T follicular helper cell (primary cell): Measurements from ENCODE around the gene TULP1.

ENCODE experiments used
- DNase-seq: peaks from one replicate; pipeline ENCODE4 v3.0.0-alpha.2; 2020; ENCODE audit warnings: low read depth

The TULP1 gene

DNA sequence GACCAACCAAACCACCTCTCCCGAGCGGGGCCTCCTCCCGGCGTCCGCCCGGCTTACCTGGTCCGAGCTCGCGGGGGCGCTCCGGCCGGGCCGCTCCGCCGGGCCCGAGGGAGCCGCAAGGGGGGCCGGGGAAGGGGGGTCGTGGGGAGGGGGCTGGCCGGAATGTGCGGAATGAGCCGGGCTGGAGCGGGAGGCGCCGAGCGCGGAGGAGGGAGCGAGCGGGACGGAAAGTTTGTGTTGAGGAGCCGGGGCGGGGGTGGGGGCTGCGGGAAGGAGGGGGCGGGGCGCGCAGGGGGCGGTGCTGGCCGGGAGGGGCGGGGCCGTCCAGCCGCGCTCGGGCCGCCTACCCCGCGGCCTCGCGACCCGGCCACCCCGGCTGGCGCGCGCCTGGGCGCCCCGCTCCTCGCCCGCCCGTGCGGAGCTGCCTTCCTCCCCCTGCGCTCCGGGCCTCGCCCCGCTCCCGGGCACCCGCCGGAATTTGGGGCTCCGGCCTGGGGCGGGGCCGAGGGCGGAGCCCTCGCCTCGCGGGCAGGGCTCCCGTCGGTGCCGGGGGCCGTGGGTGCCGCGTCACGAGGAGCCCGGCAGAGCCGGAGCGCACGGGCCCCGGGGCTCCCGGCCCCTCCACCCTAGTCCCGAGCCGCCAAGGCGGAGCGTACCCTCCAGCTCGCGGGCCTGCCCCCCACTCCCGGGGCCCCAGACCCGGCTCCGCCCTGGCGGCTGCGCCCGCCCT is 15.7 kb downstream of the TULP1 start, which contains the start of gene TEAD3:
Gene TEAD3 (minus strand): TSS at position 239 of the 730 bp plus-strand sequence.
- DNase-seq: peak; percentile 14

DNA sequence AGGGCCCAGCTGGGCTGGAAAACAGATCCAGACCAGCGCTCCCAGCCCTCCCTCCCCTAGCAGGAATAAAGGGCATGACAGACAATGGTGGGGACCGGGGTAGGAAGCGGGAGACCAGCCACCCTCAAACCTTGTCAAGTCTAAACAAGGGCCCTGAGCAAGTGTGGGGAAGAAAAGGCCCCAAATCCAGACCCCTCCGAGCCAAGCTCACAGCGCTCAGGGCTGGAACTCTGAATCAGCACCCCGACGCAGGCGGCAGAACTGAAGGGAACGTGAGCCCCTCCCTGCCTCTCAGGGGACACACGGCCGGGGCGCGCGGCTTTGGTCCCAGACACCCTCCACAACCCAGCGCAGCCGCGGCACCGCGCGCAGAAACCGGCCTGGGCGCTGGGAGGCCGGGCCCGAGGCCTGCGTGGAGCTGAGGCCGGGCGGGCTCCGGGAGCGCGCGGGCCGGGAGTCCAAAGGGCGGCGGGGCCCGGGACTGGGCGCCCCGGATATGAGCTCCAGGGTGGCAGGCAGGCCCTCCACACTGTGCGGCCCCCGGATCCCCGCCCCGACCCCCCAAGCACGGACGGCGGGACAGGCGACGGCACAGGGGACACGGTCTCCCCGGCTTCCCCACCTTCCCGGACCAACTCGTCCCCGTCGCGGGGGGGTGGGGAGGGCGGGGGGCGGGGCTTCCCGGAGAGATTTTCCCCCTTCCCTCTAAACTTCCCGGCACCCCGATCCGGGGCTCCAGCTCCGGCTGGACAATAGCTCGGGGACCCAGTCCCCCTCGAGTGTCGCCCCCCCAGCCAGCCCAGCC is 16.5 kb downstream of the TULP1 start:
- DNase-seq: no peak

DNA sequence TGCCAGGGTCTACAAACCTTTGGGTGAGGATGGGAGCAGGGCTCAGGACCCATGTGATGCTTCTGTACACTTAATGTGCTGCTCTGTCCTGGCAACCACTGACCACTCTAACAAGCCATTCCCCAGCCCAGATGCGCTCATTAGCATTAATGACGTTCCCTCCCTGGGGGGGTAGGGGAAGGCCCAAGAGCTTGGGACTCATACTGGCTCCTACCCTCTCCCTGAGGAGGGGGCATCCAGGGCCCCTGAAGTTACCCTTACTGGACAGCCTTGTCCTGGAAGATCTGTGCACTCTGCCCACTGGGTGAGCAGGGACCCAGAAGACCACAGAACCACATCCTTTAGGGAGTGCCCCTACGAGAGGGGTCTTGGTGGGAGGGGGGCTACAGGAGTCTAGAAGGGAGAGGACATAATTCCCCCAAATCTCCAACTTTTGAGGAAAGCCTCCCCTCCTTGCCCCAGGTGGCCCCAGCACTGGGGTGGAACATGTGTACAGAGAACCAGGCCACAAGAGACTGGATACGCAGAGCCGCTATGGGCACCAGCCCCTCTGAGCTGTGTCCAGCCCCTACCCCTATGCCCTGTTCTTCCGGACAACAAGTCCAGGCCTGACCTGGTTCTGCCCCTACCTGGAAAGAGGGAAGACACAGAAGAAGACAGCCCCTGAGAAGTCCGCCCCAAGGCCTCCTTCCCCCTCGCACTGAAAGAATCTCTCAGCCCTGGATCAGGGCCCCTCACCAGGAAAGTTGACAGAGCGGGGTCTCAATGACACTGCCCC is 17.2 kb downstream of the TULP1 start:
- DNase-seq: no peak

DNA sequence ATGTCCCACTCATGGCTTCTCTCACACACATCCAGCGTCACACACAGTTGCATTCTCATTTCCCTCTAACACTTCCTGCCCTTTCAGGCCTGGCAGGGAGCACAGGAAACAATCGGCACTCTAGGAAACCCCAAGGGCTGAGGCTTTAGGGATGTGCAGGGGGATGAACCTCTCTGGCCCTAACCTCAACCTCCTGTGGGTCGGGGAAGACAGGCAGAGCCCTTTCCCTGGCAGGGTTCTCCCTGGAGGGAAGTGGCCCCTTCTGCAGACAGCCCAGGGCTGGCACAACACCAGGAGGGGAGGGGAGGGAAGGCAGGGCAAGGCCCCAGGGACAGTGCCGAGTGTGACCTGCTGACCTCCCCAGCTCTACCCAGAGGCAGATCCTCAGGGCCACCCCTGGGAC is 18.5 kb downstream of the TULP1 start:
- DNase-seq: no peak

DNA sequence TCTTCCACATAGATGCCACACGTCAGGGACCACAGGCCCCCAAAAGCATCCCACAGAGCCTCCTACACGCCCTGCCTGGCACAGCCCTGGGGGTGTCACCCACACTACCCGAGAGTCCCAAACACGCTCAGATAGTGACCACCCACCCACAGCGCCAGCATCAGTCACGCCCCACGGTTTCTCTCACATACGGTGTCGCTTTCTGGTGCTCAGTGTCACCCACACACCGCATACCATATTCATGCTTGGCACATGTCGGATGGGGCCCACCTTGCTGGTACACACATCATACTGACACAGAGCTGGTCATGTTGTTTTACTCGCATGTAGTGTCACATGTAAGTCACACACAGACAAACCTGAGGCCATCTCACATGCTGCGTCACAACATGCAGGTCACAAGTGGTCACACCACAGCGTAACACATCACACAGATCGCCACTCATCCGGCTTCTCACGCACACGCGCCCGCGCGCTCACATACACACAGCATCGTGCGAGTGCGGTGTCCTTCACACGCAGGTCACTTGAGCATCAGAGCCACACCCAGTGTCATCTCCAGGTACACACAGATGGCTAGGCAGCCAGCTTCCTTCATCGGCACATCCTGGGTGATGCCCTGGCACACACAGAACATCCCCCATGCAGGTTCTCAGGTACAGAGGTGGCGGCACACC is 19.3 kb downstream of the TULP1 start:
- no peak for DNase-seq

DNA sequence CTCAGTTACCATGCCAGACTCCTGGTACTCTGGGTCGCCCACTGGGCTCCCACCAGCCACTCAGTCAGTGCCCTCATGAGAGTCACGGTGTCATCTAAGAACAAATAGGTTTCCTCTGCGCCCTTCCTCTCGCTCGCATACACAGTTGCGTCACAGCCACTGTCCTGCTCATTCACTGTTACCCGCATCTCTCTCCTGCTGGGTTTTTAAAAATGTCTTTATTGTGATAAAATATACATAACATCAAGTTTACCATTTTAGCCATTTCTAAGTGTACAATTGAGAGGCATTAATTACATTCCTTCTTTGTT is 19.8 kb downstream of the TULP1 start:
- DNase-seq: no peak

DNA sequence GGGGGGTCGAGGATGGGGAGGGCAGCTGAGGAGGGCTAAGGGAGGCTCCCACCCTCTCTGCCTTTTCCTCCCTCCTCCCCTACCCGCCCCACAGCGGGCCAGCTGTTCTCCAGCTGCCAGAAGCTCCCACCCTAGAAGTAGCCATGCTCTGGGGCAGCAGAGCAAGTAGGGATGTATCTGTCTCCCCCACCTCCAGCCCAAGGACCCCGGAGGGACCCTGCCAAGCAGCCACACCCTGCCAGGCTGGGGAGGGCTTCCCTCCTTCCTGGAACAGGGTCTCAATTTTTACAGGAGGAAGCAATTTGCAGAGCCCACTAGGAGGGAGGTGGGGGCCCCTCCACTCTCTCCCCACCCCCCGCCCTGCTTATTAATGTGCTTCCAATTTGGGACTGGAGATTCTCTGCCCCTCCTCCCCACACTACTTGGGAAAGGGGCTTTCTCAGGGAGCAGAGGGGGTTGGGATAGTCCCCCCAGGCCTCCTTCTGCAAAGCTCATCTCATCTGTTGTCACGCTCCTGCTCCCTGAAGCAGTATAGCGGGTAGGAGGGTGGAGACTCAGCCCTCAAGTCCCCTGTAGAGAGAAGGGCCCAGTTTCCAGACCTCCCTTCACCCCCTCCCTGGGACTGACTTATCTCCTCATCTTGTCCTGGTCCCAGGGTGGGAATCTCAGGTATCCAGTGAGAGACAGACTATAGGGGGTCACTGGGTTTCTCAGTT is 20.3 kb downstream of the TULP1 start:
- no peak for DNase-seq

DNA sequence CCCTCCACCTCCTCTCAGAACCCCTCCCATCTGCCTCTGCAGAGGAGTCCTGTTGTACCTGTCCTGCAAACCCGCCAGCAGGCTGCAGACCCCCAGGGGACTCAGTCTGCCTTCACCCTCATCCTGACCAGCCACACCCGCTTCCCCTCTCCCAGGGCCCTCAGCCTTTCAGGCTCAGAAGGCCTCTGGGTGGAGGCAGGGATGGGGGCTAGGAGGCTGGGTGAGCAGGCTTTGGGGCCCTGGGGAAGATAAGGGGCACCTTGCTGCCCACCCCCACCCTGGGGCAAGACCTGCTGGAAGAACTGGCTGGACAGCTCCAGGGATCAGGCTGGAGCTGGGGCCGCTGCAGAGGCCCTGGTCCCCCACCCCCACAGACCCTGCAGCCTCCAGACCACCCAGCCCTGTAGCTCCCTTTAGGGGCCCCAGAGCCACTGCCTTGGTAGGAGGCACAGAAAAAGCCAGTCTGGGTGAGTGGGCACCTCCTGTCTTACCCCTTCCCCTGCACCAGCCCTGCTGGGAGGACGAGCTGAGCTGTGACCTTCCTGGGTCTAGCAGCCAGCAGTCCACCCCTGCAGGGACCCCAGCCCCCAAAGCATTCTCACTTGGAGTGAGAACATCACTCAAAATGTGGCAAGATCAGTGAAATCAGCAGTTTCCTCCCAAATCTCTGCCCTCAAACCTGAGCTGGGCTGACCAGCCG is 21.0 kb downstream of the TULP1 start:
- DNase-seq: no peak

DNA sequence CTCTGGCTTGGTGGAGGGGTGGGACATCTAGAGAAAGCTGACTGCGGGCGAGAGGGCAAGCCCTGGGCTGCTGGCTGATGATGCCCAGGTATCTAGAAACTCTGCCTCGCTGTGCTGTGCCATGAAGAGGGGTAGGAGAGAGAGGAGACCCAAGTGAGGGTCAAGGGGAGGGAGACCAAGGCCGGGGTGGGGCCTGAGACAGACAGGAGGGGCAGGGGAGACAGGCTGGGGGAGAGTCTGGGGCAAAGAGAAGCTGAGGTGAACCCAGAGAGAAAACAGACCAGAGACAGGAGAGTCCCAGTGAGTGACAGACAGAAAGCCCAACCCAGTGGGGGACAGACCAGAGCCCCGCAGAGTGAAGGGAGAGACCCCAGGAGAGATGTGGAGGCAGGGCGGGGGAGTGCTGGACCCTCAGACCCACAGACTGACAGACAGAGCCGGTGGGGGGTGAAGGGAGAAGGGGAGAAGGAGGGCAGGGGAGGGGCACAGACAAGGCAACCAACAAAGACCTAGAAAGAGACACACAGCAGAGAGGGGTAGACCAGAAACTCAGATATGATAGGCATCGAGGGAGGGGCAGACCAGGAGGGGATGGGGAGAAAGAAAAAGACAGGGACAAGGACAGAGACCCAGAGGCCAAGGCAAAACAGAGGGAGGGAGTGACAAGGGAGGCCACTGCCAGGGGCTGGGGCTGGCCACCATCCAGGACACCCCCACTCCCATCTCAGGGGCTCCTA is 21.7 kb downstream of the TULP1 start:
- DNase-seq: no peak

DNA sequence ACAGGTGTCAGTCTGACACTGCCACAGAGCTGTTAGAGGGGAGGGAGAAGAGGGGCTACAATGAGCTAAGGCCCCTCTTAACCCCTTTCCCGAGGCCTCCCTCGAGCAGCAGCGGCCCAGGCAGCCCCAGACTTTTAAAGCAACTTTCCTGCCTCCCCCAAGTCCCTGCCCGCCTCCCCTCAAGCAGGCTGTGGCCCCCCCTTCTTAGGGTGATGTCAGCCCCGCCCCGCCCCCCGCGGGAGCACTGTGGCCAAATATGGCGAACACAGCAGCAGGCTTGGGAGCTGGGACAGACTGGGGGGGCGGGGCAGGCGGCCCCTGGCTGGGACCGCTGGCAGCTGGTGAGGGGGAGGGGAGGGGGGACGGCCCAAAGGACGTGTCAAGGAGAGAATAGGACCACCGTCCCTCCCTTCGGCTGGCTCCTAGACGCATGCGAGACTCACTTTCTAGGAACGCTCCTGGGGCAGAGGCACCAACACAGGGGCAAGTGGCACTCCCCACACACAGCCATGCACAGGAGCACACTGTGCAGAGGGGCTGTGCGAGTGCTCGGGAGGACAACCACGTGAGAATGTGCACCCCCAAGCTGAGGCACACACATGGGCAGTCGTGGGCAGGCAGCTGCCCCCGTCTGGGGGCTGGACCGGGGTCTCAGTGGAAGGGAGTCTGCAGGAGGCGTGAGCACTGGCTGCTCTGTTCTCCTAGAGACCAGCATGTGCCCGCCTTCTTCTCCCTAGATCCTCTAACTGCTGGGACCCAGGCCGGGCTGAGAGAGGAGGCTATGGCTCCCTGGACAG is 22.5 kb downstream of the TULP1 start:
- DNase-seq: no peak

DNA sequence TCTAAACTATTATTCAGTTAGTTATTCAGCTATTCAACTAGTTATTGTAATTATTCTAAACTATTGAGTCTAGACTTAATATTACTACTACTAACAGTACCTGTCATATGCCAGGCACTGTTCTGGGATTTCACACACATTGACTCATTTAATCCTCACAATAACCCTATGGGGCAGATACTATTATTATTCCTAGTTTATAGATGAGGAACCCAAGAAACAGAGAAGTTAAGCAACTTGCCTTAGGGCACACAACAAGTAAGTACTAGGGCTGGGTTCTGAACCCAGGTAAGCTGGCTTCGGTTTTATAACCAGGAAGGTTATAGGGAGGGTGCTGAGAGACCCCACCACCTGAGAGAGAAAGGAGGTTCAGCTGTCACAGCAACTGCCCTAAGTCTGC is 23.6 kb downstream of the TULP1 start:
- no peak for DNase-seq

DNA sequence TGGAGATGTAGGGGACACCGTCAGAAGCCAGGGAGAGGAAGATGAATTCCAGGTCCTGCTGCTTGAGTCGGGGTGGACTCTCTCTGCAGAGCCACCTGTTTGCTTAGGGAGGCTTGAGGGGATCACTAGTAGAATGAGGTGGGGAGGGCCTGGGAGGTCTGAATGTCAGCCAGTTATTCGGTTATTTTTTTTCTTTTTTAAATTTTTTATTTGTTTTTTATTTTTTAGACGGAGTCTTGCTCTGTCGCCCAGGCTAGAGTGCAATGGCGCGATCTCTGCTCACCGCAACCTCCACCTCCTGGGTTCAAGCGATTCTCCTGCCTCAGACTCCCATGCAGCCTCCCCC is 24.2 kb downstream of the TULP1 start:
- DNase-seq: no peak

DNA sequence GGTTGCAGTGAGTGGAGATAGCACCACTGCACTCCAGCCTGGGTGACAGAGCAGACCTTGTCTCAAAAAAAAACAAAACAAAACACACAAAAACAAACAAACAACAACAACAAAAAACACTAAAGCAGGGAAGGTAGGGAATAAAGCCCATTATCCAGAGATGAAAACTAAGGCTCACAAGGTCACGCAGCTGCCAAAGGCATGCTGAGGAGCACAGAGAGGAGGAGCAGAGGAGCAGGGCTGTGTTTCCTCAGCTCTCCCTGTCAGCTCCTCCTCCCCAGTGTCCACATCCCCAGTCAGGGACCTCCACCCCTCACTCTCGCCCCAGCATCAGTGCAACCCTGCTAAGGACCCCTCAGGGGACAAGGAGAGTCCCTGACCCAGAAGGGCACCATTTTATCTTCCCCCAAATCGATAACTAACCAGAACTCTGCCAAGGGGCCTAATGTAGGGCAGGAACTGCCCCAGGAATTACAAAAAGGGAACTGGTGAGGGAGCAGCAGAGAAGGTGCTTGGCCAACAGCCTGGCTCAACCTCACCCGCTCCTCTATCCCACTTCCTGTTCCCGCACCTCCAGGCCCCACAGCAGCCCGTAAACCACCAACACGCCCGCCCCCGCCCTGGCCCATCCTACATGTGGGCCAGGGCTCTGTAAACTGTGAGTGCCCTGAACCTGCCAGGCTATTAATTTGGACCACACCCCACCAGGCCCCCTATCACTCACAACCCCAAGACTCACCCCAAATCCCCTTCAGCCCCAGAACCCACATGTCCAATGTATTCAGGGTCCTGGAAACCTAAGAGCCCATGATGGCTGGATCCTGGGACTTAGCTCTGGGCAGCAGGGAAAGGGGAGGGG is 24.8 kb downstream of the TULP1 start:
- no peak for DNase-seq

DNA sequence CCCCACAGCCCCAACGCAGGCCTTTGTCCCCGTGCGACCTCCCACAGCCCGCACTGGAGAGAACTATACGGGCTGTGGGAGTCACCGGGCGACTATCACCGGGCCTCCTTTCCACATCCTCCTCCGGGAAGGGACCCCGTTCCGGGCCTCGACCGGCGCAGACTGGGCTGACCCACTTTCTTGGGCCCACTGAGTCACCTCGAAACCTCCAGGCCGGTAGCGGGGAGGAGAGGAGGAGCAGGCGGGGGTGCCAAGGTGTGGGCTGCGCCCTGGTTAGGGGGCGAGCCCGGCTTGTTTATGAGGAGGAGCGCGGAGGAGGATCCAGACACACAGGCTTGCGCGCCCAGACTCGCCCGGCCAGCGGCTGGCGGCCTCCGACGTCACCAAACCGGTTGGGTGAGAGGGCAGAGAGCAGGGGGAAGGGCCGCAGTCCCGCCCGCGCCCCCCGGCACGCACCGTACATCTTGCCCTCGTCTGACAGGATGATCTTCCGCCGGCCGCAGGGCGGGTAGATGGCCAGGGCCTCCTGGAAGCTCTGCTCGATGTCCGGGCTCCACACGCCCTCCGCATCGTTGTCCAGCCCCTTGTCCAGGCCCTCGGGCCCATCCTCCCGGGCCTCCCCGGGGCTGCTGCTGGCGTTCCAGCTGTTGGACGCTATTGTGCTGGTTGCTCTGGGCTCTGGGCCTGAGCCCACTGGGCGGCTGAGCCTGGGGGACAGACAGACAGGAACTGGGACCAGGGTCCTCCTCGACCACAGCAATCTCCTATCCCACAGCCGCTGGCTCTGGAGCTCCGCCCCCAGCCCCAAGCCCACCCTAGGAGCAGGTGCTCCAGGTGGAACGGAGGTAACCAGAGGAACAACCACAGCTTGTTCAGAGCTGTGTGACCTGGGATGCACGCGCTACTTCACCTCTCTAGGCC is 26.4 kb downstream of the TULP1 start:
- DNase-seq: no peak

DNA sequence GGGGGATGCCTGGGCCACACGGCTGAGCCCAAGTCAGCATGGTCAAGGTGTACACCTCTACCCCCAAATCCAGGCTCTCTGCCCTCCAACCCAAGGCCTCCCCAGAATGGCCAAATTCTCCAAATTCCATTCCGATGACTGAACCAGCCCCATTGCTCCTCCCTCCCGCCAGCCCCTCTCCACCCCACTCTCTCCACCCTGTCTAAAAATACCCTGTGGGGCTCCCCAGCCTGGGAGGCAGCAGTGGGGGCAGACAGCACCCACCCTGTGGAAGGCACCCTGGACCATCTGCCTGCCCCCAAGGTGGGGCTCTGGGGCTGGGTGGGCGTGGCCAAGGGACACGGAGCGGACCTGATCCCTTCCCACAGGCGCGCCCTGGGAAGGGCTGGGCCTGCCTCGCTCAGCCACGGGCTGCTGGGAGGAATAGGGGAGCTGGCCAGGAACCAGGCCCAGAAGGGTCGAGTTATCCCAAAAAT is 27.3 kb downstream of the TULP1 start:
- no peak for DNase-seq

DNA sequence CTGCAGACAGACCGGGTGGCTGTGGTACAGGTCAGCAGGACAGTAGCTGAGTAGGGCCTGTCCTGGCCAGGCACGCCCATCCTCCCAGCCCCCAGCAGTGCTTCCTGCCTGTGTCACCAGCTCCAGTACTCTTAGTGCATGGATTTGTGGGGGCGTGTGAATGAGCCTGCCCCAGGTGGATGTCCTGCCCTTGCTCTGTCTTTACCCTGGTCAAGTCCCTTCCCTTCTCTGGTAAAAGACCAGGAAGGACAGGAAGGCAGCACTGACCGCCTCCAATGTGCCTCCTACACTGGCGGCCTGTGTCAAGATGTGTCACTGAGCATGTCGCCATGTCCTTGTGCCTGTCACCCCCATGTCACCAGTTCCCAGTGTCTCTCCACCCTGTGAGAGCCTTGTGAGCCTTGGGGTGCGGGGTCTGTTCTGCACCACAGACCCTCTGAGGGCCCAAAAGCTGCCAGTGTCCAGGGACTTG is 27.7 kb downstream of the TULP1 start:
- no peak for DNase-seq
